Astrocyte (in vitro differentiated cells and primary cell): ENCODE data around the gene C10orf62. TPM values are rescaled to one million over a fixed set of nuclear protein-coding genes. Genes with fewer than 3 reads are reported as not detected.

Experiments used
- DNase-seq: peaks from one replicate; pipeline ENCODE4 v3.0.0-alpha.2; 2010; ENCODE audit warnings: low read depth
- FAIRE-seq: peaks from 2 replicates; lab custom pipeline; 2011; peaks lifted over from hg19 to GRCh38; lab: Jason Lieb, UNC
- H2AFZ ChIP-seq: 2 replicates; pipeline ENCODE4 v1.6.0; 2012; ENCODE audit warnings: low read depth, low read length, inconsistent platforms
- H3K27ac ChIP-seq: 2 replicates; pipeline ENCODE4 v1.5.1; 2011; ENCODE audit warnings: low read depth, low read length, inconsistent platforms
- H3K27me3 ChIP-seq: 2 replicates; pipeline ENCODE4 v1.6.0; 2011; ENCODE audit warnings: low read length, inconsistent platforms; ENCODE audit not compliant: insufficient read depth
- H3K36me3 ChIP-seq: 2 replicates; pipeline ENCODE4 v1.5.1; 2011; ENCODE audit warnings: low read length, inconsistent platforms; ENCODE audit not compliant: insufficient read depth
- H3K4me1 ChIP-seq: 2 replicates; pipeline ENCODE4 v1.5.1; 2011; ENCODE audit warnings: low read length, inconsistent platforms; ENCODE audit not compliant: insufficient read depth
- H3K4me2 ChIP-seq: 2 replicates; pipeline ENCODE4 v1.6.0; 2012; ENCODE audit warnings: low read length, inconsistent platforms
- H3K4me3 ChIP-seq: 2 replicates; pipeline ENCODE4 v1.5.1; 2011; ENCODE audit warnings: low read depth, mild to moderate bottlenecking, low read length, inconsistent platforms; ENCODE audit not compliant: insufficient read depth
- H3K79me2 ChIP-seq: 2 replicates; pipeline ENCODE4 v1.6.0; 2012; ENCODE audit warnings: mild to moderate bottlenecking, low read length, inconsistent platforms; ENCODE audit not compliant: insufficient read depth
- H3K9ac ChIP-seq: 2 replicates; pipeline ENCODE4 v1.6.0; 2012; ENCODE audit warnings: mild to moderate bottlenecking, low read length, inconsistent platforms
- H3K9me3 ChIP-seq: 2 replicates; pipeline ENCODE4 v1.5.1; 2012; ENCODE audit warnings: low read depth, mild to moderate bottlenecking, low read length, inconsistent platforms; ENCODE audit not compliant: insufficient read depth
- H4K20me1 ChIP-seq: 2 replicates; pipeline ENCODE4 v1.6.0; 2012; ENCODE audit warnings: low read length, inconsistent platforms; ENCODE audit not compliant: insufficient read depth
- H3K27ac Mint-ChIP-seq: one replicate; pipeline ENCODE4 v1.8.0; 2021; ENCODE audit warnings: mild to moderate bottlenecking, mixed read lengths; ENCODE audit not compliant: unreplicated experiment
- H3K27me3 Mint-ChIP-seq: one replicate; pipeline ENCODE4 v1.8.0; 2021; ENCODE audit warnings: low read depth, mixed read lengths; ENCODE audit not compliant: unreplicated experiment
- H3K36me3 Mint-ChIP-seq: one replicate; pipeline ENCODE4 v1.8.0; 2021; ENCODE audit warnings: low read depth, mixed read lengths; ENCODE audit not compliant: unreplicated experiment
- H3K4me1 Mint-ChIP-seq: one replicate; pipeline ENCODE4 v1.8.0; 2021; ENCODE audit warnings: low read depth, mixed read lengths; ENCODE audit not compliant: unreplicated experiment
- H3K4me3 Mint-ChIP-seq: one replicate; pipeline ENCODE4 v1.8.0; 2021; ENCODE audit warnings: mild to moderate bottlenecking, moderate library complexity, mixed read lengths; ENCODE audit not compliant: unreplicated experiment
- H3K9me3 Mint-ChIP-seq: one replicate; pipeline ENCODE4 v1.8.0; 2021; ENCODE audit warnings: mild to moderate bottlenecking, mixed read lengths; ENCODE audit not compliant: unreplicated experiment
- CTCF ChIP-seq: IDR thresholded peaks from 2 replicates; pipeline ENCODE4 v1.5.1; 2011; ENCODE audit warnings: low read depth, mild to moderate bottlenecking, inconsistent platforms, low read length, moderate library complexity; ENCODE audit not compliant: insufficient read depth
- EZH2 ChIP-seq: IDR thresholded peaks from 2 replicates; pipeline ENCODE4 v1.6.1; 2012; ENCODE audit warnings: mild to moderate bottlenecking, low read length, inconsistent platforms; ENCODE audit not compliant: insufficient read depth
- total RNA-seq: library from RNA; stranded (reverse); gene quantifications from 2 replicates; pipeline ENCODE4 v1.2.1, GENCODE V29; 2021

Gene C10orf62
- total RNA-seq, 1 donor from 2014 or later: not detected

- Histone ChIP-seq H3K4me3 (no peak overlapping the region), H3K27ac (peak overlapping the region; percentile 99), H4K20me1 (no peaks in the 10 kb centered on the region), H3K9me3 (no peaks in the 10 kb centered on the region), H3K4me2 (peak overlapping the region; percentile 62), H3K27me3 (no peaks in the 10 kb centered on the region), H3K36me3 (no peaks in the 10 kb centered on the region), H3K4me1 (peaks cover 59% of the 10 kb centered on the region), H2AFZ (peak overlapping the region; percentile 36), H3K79me2 (peaks cover 47% of the 10 kb centered on the region), H3K9ac (peak overlapping the region; percentile 84)
- TF ChIP-seq CTCF (no peak), EZH2 (no peak)
- Mint-ChIP-seq H3K4me3 (peak overlapping the region; percentile 62), H3K9me3 (no peaks in the 10 kb centered on the region), H3K27ac (peak overlapping the region; percentile 97), H3K27me3 (no peaks in the 10 kb centered on the region), H3K4me1 (peaks cover 71% of the 10 kb centered on the region), H3K36me3 (no peaks in the 10 kb centered on the region)
- FAIRE-seq (peak; percentile 73), DNase-seq (peak; percentile 97)
Observed at GRCh38 chr10:97542169-97543024, 47.1 kb upstream of the C10orf62 start.

GRCh38 chr10:97543025-97543546 is 46.4 kb upstream of the C10orf62 start:
- Histone ChIP-seq H3K4me2 (peak overlapping the region; percentile 62), H3K27me3 (no peaks in the 10 kb centered on the region), H3K36me3 (no peaks in the 10 kb centered on the region), H3K9me3 (no peaks in the 10 kb centered on the region), H4K20me1 (no peaks in the 10 kb centered on the region), H3K27ac (peak overlapping the region; percentile 99), H3K79me2 (peaks cover 43% of the 10 kb centered on the region), H3K4me3 (no peak overlapping the region), H3K9ac (peak overlapping the region; percentile 84), H3K4me1 (peaks cover 65% of the 10 kb centered on the region), H2AFZ (no peak overlapping the region)
- no peaks in the 10 kb centered on the region for H3K27me3 Mint-ChIP-seq
- H3K4me1 Mint-ChIP-seq: peaks cover 78% of the 10 kb centered on the region
- peaks cover 3% of the 10 kb centered on the region for H3K36me3 Mint-ChIP-seq
- no peaks in the 10 kb centered on the region for H3K9me3 Mint-ChIP-seq
- H3K27ac Mint-ChIP-seq: peak overlapping the region; percentile 97
- H3K4me3 Mint-ChIP-seq: no peak overlapping the region
- FAIRE-seq (peak; percentile 99), DNase-seq (peak; percentile 98)
- TF ChIP-seq CTCF (no peak), EZH2 (no peak)
